HTR-8/SVneo (cell line): ENCODE measurements around the gene NF1.
A peak's percentile ranks its signal among the peaks of the same experiment; 100 is the strongest.
"Not testable (repeated sequence)": the region's sequence is repeated elsewhere in the genome, so short reads cannot be mapped to it uniquely, and the experiment has no call there.

Experiments used
- DNase-seq: peaks from one replicate; pipeline ENCODE4 v3.0.0; 2011; ENCODE audit warnings: low spot score, mixed read lengths; ENCODE audit not compliant: insufficient read length
- FAIRE-seq: peaks from 2 replicates; lab custom pipeline; 2011; peaks lifted over from hg19 to GRCh38; lab: Jason Lieb, UNC

The NF1 gene

DNA sequence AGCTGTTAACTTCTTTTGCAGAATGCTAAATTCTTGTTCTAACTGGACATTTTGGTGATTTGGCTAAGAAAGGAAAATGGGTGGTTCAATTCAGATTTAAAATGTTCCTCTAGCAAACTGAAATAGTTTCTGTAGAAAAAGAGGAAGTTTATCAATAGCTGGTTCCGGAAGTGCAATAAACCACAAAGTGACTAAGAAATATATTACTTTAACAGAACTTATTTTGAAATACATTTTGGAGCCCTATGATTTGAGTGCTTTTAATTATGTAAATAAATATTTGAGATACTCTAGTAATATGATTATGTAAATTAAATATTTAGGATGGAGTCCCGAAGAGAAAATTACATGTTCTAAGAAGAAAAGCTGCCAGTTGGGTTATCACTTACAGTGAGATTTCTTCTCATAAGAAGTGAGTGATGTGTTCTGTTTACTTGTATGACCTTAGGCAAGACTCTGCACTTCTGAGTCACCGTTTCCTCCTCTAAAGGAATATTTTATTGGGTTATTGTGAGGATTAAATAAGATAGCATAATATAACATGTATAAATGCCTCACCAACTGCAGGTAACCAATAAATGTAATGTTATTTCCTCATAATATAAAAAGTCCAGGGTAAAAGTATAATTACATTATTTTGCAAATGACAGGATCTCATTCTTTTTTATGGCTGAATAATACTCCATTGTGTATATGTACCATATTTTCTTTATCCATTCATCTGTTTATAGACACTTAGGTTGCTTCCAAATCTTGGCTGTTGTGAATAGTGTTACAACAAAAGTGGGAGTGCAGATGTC is 219.4 kb downstream of the NF1 start, which contains the start of gene EVI2B:
Gene EVI2B (minus strand): TSS at position 73 of the 800 bp plus-strand sequence. CDS start 8,445 bp downstream, outside the sequence.
- DNase-seq (no peak), FAIRE-seq (no peak)

DNA sequence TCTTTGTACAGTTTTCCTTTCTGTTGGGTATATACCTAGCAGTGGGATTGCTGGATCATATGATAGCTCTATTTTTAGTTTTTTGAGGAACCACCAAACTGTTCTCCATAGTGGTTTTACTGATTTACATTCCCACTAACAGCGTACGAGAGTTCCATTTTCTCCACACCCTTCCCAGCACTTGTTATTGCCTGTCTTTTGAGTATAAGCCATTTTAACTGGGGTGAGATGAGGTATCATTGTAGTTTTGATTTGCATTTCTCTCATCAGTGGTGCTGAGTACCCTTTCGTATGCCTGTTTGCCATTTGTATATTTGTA is 220.0 kb downstream of the NF1 start:
- FAIRE-seq (no peak), DNase-seq (no peak)

DNA sequence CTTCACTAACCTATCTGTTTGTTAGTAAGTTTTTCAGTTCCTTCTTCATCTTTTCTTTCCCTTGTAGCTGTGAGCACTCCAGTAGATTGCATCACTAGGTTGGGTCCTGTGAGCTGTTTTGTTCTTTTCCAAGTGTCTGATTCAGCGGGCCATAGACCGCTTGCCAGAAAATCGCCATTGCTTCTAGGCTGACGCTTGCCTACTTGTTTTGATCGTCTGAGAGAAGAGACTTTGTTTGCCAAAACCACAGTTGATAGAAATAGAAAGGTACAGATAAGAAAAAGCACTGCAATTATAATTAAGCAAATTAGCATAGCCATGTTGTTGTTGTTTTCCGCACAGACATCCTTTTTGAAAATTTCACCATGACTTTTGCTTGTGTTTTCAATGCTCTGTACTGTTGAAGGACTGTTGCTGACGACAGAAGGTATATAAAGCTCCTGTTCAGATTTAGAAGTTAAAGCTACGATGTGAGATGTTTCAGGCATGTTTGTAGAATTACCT is 223.6 kb downstream of the NF1 start:
- DNase-seq (no peak), FAIRE-seq (peak; percentile 31)

DNA sequence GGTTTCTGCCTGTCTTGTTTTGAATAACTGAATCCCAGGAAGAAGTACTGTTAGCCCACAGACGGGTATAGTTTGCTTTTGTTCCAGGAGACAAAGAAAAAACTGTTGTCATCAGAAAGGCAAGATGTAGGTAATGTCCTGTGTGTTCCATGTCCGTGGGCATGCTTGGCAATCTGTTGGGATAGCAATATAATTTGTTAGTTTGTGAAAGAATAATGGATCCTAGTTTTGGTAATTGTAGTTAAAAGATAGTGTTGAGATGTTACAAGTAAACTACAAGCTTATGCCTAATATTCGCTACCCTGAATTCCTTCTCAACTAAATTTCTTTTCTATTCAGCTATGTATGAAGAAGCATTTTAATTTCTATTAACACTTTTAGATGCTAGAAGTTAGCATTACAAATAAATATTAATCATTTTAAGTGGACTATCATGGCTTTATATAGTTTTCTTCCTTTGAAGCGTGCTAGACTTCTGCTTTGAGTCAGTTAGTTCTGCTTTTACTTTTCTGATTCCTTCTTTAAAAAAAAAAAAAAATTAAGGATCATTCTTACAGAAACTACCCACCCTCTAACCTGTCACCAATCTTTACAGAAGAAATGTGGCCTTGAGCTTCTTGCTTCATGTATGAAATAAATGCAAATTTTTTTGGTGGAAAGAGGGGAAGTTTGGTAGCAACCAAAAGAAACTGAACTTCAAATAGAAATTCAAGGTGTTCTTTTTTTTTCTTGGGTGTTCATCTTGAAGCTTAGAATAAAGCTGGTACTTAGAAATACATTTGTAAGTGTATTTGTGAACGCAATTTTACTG is 224.3 kb downstream of the NF1 start:
- FAIRE-seq: no peak
- DNase-seq: no peak

DNA sequence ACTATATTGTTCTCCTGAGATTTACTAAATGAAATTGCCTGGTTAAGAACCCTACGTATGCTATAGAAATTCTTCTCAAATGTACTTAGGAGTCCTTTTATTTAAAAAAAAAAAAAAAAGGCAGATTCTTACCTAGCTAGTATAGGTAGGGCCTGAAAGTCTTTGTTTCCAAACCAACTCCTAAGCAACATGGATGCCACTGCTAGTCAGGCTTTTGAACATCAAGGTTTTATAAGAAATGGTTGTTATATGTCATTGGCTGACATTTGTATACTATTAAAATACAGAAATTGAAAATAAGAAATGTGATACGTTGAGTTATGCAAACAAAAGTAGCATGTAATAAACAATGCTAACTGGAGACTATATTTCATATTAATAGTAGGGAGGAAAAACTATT is 225.5 kb downstream of the NF1 start:
- FAIRE-seq: no peak

DNA sequence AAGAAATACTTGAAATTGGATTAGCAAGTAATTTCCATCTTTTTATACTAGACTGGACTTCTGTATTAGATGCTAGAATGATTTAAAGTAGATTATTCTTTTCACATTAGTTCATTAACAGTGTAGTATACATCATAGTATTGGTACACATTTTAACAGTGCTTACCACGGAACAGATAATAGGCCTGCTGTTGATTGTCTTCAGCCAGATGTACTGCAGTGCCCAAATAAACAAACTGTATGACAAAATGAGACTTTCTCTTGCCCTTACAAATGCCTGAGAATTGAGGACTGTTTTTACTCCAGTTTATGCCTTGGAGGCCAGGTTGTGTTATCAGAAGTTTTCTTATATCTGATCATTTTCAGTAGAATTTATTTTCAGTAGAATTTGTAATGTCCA is 226.0 kb downstream of the NF1 start:
- no peak for DNase-seq
- peak; percentile 31 for FAIRE-seq

More for the DNA sequence above, 225.5 kb downstream of the NF1 start:
- no peak for DNase-seq

DNA sequence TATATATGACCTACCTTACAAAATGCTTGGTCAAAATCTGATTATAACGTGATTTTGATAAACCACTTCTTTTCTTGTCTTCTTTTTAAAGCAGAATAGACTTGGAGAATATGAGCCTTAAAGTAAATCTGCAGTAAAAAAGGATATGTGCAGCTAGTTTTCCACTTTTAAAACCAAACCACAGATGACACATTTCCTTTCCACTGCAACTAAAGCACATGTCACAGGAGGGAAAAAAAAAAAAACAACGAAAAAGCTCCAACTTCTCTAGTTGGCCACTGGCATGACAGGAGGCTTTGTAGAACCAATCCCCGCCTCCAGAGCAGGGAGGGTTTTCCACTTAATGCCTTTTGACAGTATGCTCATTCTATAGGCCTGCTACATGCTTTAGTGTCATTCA is 226.7 kb downstream of the NF1 start, which contains the start of gene EVI2A:
Gene EVI2A (minus strand): TSS at position 142 of the 400 bp plus-strand sequence. CDS start 2,609 bp downstream, outside the sequence.
- DNase-seq (peak; percentile 47), FAIRE-seq (peak; percentile 31)

DNA sequence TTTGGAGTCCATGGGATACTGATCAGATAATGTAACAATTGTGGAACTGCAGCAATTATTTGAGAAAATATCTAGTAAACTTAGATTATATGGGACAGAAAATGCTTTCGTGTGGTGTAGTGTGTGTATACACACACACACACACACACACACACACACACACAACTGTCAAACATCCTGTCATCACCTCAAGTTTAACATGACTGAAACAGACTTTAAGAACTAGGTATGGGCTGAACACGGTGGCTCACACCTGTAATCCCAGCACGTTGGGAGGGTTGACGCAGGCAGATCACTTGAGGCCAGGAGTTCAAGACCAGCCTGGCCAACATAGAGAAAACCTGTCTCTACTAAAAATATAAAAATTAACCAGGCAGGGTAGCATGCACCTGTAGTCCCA is 227.2 kb downstream of the NF1 start:
- peak; percentile 60 for FAIRE-seq
- DNase-seq: no peak

DNA sequence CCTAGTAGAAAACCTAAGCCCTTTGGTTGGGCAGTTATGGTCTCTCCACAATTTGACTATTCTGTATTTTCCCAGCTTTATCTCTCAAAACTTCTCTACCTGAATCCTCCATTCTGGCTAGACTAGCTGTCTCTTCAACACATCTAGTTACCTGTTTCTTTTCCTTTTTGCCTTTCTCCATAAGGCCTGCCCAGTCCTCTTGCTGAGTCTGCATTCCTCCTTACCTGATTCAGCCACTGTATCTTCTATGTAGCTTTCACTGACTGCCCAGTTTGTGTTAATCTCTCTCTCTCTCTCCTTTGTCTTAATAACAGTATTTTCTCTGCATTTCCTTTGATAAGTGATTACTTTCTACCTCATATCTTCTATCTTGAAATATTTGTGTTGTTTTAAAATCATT is 228.8 kb downstream of the NF1 start:
- FAIRE-seq (no peak), DNase-seq (no peak)

DNA sequence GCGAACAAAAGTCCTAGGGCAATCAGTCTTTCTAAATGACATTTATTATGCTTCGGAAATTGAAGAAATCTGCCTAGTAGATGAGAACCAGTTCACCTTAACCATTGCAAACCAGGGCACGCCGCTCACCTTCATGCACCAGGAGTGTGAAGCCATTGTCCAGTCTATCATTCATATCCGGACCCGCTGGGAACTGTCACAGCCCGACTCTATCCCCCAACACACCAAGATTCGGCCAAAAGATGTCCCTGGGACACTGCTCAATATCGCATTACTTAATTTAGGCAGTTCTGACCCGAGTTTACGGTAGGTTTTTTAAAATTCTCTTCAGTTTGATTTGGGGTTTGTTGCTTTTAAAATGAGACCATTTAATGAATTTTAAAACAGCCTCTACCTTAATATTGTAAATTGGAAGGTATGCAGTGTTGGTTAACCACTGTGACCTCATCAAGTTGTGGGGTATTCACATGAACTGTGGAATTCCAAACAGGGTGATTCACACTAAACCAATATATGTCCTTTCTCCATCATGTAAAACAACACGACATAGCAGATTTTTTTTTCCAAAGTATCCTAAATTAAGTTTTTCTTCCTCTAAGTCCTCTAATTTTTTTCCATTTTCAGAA is 232.9 kb downstream of the NF1 start:
- DNase-seq (peak; percentile 72), FAIRE-seq (peak; percentile 83)

DNA sequence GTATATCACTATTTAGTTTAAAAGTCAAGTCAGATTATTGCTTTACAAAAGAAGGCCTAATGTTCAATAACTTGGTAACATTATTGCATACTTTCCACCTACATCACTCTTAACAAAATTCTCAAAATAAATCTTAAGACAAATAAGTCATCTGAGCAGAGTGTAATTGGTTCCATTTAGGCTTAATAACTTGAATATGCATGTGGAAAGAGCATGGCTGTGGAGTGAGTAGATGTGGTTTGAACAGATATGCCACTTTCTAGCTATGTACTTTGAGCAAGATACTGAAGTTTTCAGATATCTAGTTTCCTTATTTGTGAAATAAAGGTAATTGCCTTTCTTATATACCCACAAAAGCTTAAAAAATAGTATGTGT is 233.4 kb downstream of the NF1 start:
- FAIRE-seq: no peak
- DNase-seq: no peak

DNA sequence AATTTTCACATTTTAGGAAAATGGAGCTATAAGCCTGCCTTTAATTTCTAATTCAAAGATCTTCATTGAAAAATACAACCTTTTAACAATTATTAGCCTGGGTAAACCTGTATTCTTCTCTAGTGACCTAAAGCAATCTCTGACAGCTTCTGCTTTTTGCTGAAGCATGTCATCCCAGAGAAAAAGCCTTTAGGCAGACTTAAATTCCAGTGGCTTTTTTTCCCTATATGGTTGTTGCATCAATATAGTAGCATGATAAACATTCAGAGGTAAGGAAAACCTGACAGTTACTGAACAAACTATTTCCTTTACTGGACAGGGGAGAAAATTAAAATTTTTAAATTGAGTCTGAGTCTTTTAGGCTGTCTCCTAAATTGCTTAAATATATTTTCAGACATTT is 234.4 kb downstream of the NF1 start:
- DNase-seq: no peak

DNA sequence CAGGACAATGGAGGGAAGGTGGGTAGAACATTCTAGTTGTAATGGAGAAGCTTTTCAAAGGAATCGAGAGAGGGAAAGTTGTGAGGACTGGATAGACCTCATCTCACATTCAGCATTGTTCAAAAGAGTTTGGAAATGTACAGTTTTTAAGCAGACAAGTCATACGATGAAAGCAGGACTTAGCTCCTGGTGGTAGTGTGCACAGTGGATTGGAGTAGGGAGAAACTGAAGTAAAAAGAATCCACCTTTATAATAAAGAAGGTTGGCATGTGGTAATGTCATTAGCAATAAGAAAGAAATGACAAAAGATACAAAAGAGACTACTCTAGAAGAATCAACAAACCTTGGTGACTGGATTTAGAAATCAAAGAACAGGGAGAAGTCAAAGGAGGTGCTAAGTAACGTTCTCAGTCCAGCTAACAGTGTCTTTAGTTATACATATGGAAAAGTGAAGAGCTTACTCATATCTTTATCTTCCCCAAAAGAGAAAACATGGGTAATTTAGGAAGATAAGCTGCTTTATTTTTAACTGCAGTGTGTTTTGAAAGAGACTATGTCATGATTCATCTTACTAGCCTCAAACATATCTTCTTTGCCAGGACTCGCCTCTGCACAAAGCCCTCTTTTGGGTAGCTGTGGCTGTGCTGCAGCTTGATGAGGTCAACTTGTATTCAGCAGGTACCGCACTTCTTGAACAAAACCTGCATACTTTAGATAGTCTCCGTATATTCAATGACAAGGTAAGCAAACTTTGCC is 245.3 kb downstream of the NF1 start:
- DNase-seq (no peak), FAIRE-seq (no peak)

More for the DNA sequence above, 234.4 kb downstream of the NF1 start:
- FAIRE-seq: no peak

DNA sequence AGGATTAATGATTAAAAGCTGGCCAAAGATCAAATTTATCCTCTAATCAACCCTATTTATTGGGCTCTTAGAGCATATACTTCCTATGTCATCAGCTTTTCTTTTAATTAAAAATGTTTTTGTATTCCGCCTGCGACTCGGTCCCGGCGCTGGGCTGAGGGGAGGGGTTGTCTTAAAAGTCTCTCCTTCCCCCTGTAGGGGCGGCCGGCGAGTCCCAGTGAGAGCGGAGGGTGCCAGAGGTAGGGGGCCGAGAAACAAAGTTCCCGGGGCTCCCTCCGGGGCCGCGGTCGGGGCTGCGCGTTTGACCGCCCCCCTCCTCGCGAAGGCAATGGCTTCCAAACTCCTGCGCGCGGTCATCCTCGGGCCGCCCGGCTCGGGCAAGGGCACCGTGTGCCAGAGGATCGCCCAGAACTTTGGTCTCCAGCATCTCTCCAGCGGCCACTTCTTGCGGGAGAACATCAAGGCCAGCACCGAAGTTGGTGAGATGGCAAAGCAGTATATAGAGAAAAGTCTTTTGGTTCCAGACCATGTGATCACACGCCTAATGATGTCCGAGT is 250.5 kb downstream of the NF1 start:
- FAIRE-seq, DNase-seq: not testable (repeated sequence)

DNA sequence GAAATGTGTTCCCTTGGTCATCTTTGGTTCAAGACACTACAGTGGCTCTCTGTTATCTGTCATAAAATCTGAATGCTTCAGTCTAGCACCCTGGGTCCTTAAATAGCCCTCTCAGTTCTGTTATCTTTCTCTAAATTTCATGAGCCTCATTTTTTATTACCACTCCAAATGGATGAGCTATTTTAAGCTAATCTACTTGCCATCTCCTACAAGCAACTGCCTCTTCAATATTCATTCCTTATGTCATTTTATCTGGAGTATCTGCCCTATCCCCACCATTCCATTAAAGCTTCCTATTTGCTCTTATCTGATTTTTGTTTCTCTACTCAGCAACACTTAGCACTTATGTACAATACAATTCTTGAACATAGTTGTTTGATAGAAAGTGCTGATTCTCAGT is 254.7 kb downstream of the NF1 start:
- FAIRE-seq (no peak), DNase-seq (no peak)

DNA sequence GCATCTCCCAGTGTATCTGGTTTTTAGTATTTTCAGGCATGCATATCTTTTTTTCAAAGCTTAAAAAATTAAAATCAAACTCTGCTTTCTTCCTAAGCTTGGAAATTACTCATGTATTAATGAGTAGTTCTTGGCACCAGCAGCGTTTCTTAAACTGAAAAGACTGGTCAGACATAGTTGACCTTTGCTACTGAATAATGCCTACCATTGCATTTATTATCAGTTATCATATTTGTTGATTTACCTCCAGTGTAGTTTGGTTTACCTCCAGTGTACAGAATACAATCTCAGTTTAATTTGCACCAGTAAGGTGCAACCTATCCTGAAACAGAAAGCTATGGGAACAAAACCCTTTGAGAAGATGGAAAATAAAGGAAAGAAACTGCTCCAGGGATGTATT is 261.2 kb downstream of the NF1 start:
- no peak for FAIRE-seq
- no peak for DNase-seq

DNA sequence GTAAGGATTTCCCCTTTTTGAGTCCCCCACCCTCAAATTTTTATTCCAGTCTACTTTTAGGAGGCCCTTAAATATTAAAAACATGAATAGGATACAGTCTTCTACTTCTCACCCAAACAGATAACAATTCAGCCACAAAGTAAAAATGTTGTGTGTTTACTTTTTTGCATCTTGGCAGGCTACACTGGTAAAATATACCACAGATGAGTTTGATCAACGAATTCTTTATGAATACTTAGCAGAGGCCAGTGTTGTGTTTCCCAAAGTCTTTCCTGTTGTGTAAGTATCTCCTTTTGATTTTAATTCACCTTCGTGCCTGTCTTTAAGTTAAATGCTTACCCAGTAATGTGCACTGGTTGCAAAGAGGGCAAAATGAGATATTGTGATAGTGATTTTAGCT is 262.3 kb downstream of the NF1 start:
- DNase-seq: no peak
- FAIRE-seq: no peak

DNA sequence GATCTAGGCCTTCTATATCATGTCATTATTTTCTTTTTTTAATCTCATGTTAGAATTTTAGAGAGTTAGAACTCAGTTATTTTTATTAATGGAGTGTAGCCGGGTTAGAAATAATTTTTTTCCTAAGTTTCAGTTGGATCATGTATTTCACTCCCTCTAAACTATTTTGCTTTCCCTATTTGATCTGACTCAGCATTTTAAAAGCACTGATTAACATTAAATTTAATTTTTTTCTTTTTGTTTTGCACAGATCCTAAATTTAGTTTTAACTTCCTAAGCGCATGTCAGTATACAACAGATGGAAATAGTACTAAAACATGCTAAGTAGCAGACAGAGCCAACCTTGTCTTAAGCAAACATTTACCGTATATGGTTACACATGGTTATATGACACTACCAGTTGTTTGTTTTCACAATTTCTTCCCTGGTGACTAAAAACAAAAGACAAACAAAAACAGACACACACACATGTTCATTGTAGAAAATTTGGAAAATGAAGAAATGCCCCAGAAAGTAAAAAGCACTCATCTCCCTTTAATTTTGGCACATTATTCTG is 263.1 kb downstream of the NF1 start:
- FAIRE-seq: no peak
- no peak for DNase-seq

DNA sequence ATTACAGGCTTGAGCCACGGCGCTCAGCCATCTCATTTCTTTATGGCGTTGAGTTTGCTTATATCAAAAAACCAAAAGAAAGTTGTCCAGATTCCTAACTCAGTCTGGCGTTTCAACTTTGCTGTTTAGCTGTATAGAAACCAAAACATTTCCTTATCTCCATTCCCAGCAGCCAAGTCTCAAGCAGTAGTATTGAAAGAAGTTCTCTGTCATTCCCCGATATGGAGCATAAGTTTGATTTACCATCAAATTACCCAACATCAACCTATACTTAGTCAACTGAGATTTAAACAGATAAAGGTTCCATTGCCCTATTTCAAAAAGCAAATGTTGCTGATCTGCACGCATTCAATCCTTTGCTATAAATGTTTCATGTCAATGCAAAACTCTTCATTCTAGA is 269.2 kb downstream of the NF1 start:
- FAIRE-seq (no peak), DNase-seq (no peak)
